HepG2 (cell line): ENCODE results near the gene SAMD14. TPM values are rescaled to one million over a fixed set of nuclear protein-coding genes. Genes with fewer than 3 reads are reported as not detected.

Experiments
- ATAC-seq: fragments of 200-7000 bp; cut with Tn5 transposase; 3 replicates; pipeline ENCODE4 v1.9.1; 2020; ENCODE audit warnings: mild to moderate bottlenecking, moderate library complexity
- BruUV-seq: library from RNA; stranded (reverse); fragments of 400-500 nt; replicated peaks from 2 replicates; lab custom pipeline; 2021; lab: Mats Ljungman, UMichigan
- CTCF ChIA-PET: fragments of 300-600 bp; formaldehyde crosslinking; extraction: SDS; loops from one replicate; lab custom pipeline; 2021; ENCODE audit warnings: low total read pairs, inconsistent platforms, low intra/inter-chr PET ratio; lab: Yijun Ruan, JAX
- POLR2A ChIA-PET: fragments of 350-600 bp; sonication (Branson Sonifier 250); formaldehyde crosslinking; loops from one replicate; lab custom pipeline; 2020; ENCODE audit warnings: antibody characterized with exemption, inconsistent platforms; lab: Yijun Ruan, JAX
- DNase-seq: peaks from one replicate; pipeline ENCODE4 v3.0.0-alpha.2; 2015; ENCODE audit warnings: low spot score
- FAIRE-seq: peaks from 3 replicates; lab custom pipeline; 2011; peaks lifted over from hg19 to GRCh38; lab: Jason Lieb, UNC
- H2AFZ ChIP-seq: one replicate; pipeline ENCODE4 v1.6.1; 2011; ENCODE audit warnings: low read length, inconsistent platforms
- H3K27ac ChIP-seq: fragments of 300-600 bp; 3 replicates; pipeline ENCODE4 v1.8.0; 2011; ENCODE audit warnings: mixed run types, mild to moderate bottlenecking, mixed read lengths, low read length, inconsistent platforms; ENCODE audit not compliant: insufficient read depth; ENCODE audit errors: extremely low read length
- H3K27me3 ChIP-seq, 2 experiments: fragments of 200-600 bp in 1 of 2; 2 replicates in 1 of 2; 3 replicates in 1 of 2; pipeline versions ENCODE4 v1.6.0 to v1.8.0; 2011; ENCODE audit warnings: low read length in 2 of 2, mild to moderate bottlenecking in 2 of 2, moderate library complexity in 2 of 2, inconsistent platforms in 1 of 2; ENCODE audit not compliant: insufficient read depth in 2 of 2, control insufficient read depth in 1 of 2
- H3K36me3 ChIP-seq, 2 experiments: fragments of 200-600 bp in 1 of 2; replicated peaks in 1 of 2; 2 replicates in 1 of 2; 3 replicates in 1 of 2; pipeline versions ENCODE4 v1.5.1 to v1.8.0; 2011; ENCODE audit warnings: low read length in 2 of 2, inconsistent platforms in 1 of 2; ENCODE audit not compliant: insufficient read depth in 2 of 2, control insufficient read depth in 1 of 2
- H3K4me1 ChIP-seq: 2 replicates; pipeline ENCODE4 v1.5.1; 2012; ENCODE audit warnings: low read length, inconsistent platforms; ENCODE audit not compliant: insufficient read depth
- H3K4me2 ChIP-seq: 2 replicates; pipeline ENCODE4 v1.6.0; 2011; ENCODE audit warnings: low read depth, low read length, inconsistent platforms
- H3K4me3 ChIP-seq, 3 experiments: fragments of 200-600 bp in 1 of 3; sonication (generic), shearing (Covaris generic) in 1 of 3; replicated peaks in 1 of 3; 2 replicates each; pipeline ENCODE4 v1.5.1; 2011 to 2016; ENCODE audit warnings: low read length in 3 of 3, inconsistent platforms in 2 of 3, low read depth in 2 of 3, mild to moderate bottlenecking in 2 of 3, control low read depth in 1 of 3, mixed read lengths in 1 of 3; ENCODE audit not compliant: insufficient read depth in 1 of 3
- H3K79me2 ChIP-seq: one replicate; pipeline ENCODE4 v1.6.1; 2011; ENCODE audit warnings: low read length, inconsistent platforms; ENCODE audit not compliant: insufficient read depth
- H3K9ac ChIP-seq: 2 replicates; pipeline ENCODE4 v1.6.0; 2011; ENCODE audit warnings: mild to moderate bottlenecking, low read depth, low read length, inconsistent platforms; ENCODE audit not compliant: insufficient read depth
- H3K9me3 ChIP-seq: 2 replicates; pipeline ENCODE4 v1.5.1; 2012; ENCODE audit warnings: mild to moderate bottlenecking, low read length
- H4K20me1 ChIP-seq: 2 replicates; pipeline ENCODE4 v1.6.0; 2011; ENCODE audit warnings: inconsistent platforms, mild to moderate bottlenecking, low read length, moderate library complexity; ENCODE audit not compliant: insufficient read depth
- EED ChIP-seq: sonication (generic); formaldehyde crosslinking; IDR thresholded peaks from 2 replicates; pipeline ENCODE4 v1.5.0; 2020; ENCODE audit warnings: mild to moderate bottlenecking, missing genetic modification reagents
- HMGA1 ChIP-seq: sonication (generic); formaldehyde crosslinking; conservative IDR thresholded peaks from 2 replicates; pipeline ENCODE4 v1.4.0; 2020; ENCODE audit warnings: missing genetic modification reagents
- IKZF4 ChIP-seq: sonication (generic); formaldehyde crosslinking; IDR thresholded peaks from 2 replicates; pipeline ENCODE4 v1.5.1; 2020; ENCODE audit warnings: borderline replicate concordance, mild to moderate bottlenecking, low read depth, missing genetic modification reagents; ENCODE audit errors: not compliant biosample characterization
- ZMYM3 ChIP-seq: sonication (generic); formaldehyde crosslinking; IDR thresholded peaks from 2 replicates; pipeline ENCODE4 v1.5.1; 2020; ENCODE audit warnings: mild to moderate bottlenecking, missing genetic modification reagents
- ZNF138 ChIP-seq: sonication (generic); formaldehyde crosslinking; IDR thresholded peaks from 2 replicates; pipeline ENCODE4 v1.5.0; 2020; ENCODE audit warnings: mild to moderate bottlenecking, low read depth, missing genetic modification reagents
- ZNF207 ChIP-seq: fragments of 450-650 bp; IDR thresholded peaks from 2 replicates; pipeline ENCODE4 v1.6.1; 2016; ENCODE audit warnings: antibody characterized with exemption, borderline replicate concordance
- ZNF224 ChIP-seq: sonication (generic); formaldehyde crosslinking; IDR thresholded peaks from 2 replicates; pipeline ENCODE4 v1.5.0; 2020; ENCODE audit warnings: mild to moderate bottlenecking, missing genetic modification reagents
- ZNF225 ChIP-seq: sonication (generic); formaldehyde crosslinking; IDR thresholded peaks from 2 replicates; pipeline ENCODE4 v1.4.0; 2020; ENCODE audit warnings: mild to moderate bottlenecking, missing genetic modification reagents
- ZNF501 ChIP-seq: sonication (generic); formaldehyde crosslinking; IDR thresholded peaks from 2 replicates; pipeline ENCODE4 v1.5.1; 2020; ENCODE audit warnings: mild to moderate bottlenecking, moderate library complexity, missing genetic modification reagents
- ZNF780A ChIP-seq: sonication (generic); formaldehyde crosslinking; IDR thresholded peaks from 2 replicates; pipeline ENCODE4 v1.8.0; 2022; ENCODE audit warnings: mild to moderate bottlenecking, missing genetic modification reagents, moderate library complexity
- WGBS: methylation state at CpG from one replicate; pipeline ENCODE4 v1.1.6; 2017; ENCODE audit warnings: low lambda C conversion rate; 5-methylcytosine and 5-hydroxymethylcytosine counted together
- in situ Hi-C: cut with HindIII; loops from 2 replicates; pipeline ENCODE4 v1.10.0; 2017; ENCODE audit warnings: low pct_unique_long_range_greater_than_20kb; ENCODE audit not compliant: extremely low pct_ligation_motif_present
- intact Hi-C: fragments of 100-400 bp; cut with micrococcal nuclease; formaldehyde crosslinking; loops from one replicate; pipeline ENCODE4 v1.10.0; 2022; ENCODE audit not compliant: unreplicated experiment
- polyA plus RNA-seq, 8 experiments: library from polyadenylated mRNA; depleted of rRNA in 3 of 8; stranded (reverse) in 7 of 8; unstranded in 1 of 8; fragments of >200 nt; fragmentation: Illumina TruSeq in 4 of 8; extraction: Trizol in 4 of 8; gene quantifications; 2 replicates each; pipeline versions ENCODE4 v1.2.1 to v1.2.3, GENCODE V29; 2011 to 2016; ENCODE audit warnings: low read depth in 4 of 8, missing spikeins in 1 of 8, mixed read lengths in 1 of 8; ENCODE audit not compliant: insufficient read depth in 1 of 8
- total RNA-seq, 5 experiments: library from RNA; depleted of rRNA; stranded (reverse); fragments of >200 nt; fragmentation: Illumina TruSeq; extraction: Trizol; gene quantifications; 2 replicates each; pipeline ENCODE4 v1.2.3, GENCODE V29; 2016; ENCODE audit warnings: low read depth in 1 of 5
- TF ChIP-seq, protein P1 (sequence below): sonication (generic); formaldehyde crosslinking; IDR thresholded peaks from 2 replicates; pipeline ENCODE4 v1.8.1; 2023; ENCODE audit warnings: mild to moderate bottlenecking, moderate library complexity, missing genetic modification reagents
- TF ChIP-seq, protein P2 (sequence below): sonication (generic); formaldehyde crosslinking; IDR thresholded peaks from 2 replicates; pipeline ENCODE4; 2020; ENCODE audit warnings: missing genetic modification reagents, mild to moderate bottlenecking, borderline replicate concordance

Gene SAMD14
- total and polyA plus RNA-seq, 2 of the 13 experiments (the other 11 are each of a cell fraction or from before 2014, with no cell fraction given) = 0.07 to 0.22 TPM

DNA sequence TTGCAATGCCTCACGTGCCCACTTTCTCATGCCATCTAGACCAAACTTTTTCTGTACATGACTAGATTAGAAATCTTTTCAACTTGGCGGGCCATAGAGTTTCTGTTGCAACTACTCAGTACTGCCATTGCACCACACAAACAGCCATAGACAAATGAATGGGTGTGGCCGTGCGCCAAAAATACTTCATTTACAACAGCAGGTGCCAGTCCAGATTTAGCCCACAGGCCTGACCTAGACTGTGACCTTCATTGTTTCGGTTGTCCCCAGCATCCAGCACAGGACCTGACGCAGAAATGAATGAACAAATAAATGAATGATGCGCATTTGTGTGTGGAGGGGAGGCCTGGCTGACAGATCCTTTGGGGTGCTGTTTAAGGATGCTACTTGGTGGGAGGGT, 49.1 kb downstream of the SAMD14 start:
- H2AFZ ChIP-seq = no peak overlapping the region
- H3K79me2 ChIP-seq = no peaks in the 10 kb centered on the region
- ATAC-seq = no peak
- no TSS peak for BruUV-seq
- WGBS = 61% methylated on average over 7 of the region's 7 CpGs
- TF ChIP-seq HMGA1 (no peak), ZNF501 (no peak), IKZF4 (CRISPR knock-in tag) (no peak)
- TF ChIP-seq, protein P1, sequence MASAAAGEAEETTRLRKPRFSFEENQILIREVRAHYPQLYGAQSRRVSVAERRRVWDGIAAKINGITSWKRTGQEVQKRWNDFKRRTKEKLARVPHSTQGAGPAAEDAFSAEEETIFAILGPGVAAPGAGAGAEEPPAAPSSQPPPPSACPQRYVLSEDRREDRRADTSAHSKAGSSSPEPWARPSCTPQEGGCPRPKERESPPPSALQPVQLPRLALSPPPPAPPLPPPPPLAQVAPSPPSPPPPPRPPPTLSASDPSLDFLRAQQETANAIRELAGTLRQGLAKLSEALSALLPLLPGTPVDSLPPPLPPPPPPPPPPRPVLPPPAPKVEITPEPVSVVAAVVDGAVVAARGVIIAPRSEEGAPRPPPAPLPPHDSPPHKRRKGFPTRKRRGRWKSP (CRISPR knock-in tag) = no peak
- no peaks in the 10 kb centered on the region for H3K36me3 ChIP-seq
- FAIRE-seq = no peak
- peaks cover 0 to 8% of the 10 kb centered on the region in 2 experiments; a peak in 1 of 5 replicates for H3K27me3 ChIP-seq
- H3K4me1 ChIP-seq = no peaks in the 10 kb centered on the region
- no peak for DNase-seq
- no peaks in the 10 kb centered on the region for H3K9me3 ChIP-seq
- intact Hi-C loops (loop anchor here (10.0 kb wide), 1 partner anchor 216 kb away; no protein-coding TSS in a partner anchor), in situ Hi-C loops (loop anchor here (10.0 kb wide), 1 partner anchor 216 kb away; no protein-coding TSS in a partner anchor)
- POLR2A ChIA-PET = no interaction called here
- H4K20me1 ChIP-seq = peaks cover 3% of the 10 kb centered on the region; the same call in 1 of the 2 replicates
- H3K4me3 ChIP-seq = no peak overlapping the region
- H3K4me2 ChIP-seq = no peak overlapping the region
- CTCF ChIA-PET = interaction anchor here (1.2 kb wide), 1 partner anchor 54 kb away, joined by 3 read pairs; no protein-coding TSS in a partner anchor
- H3K9ac ChIP-seq = no peak overlapping the region
- H3K27ac ChIP-seq = no peak overlapping the region

DNA sequence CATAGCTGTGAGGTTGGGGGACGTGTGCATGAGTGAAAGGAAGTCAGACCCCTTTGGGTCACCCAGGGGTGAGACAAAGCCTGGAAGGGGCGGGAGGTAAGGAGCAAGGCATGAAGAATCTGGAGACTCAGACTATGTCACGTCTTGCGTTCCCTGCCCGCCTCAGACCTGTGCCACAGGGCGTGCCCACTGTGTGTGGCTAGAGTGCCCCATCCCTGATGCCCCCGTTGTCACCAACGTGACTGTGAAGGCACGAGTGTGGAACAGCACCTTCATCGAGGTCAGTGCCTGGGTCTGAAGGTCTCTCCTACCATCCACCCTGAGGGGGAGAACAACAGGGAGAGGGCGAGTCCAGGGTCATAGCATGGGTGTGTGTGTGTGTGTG, 49.9 kb downstream of the SAMD14 start:
- no peaks in the 10 kb centered on the region for H3K36me3 ChIP-seq
- no peak overlapping the region for H2AFZ ChIP-seq
- H3K4me2 ChIP-seq = no peak overlapping the region
- TF ChIP-seq ZNF224 = no peak
- 0 out of 2 replicates have a peak, but pooled peaks have one; percentile 36 for TF ChIP-seq EED (CRISPR knock-in tag)
- TF ChIP-seq ZMYM3 (CRISPR knock-in tag) = no peak
- peak; percentile 40; the same call in 1 of the 2 replicates for TF ChIP-seq ZNF138 (CRISPR knock-in tag)
- TF ChIP-seq ZNF225 (CRISPR knock-in tag) = 0 out of 2 replicates have a peak, but pooled peaks have one; percentile 23
- 0 out of 2 replicates have a peak, but pooled peaks have one; percentile 7 for TF ChIP-seq ZNF780A (CRISPR knock-in tag)
- TF ChIP-seq ZNF207 = 0 out of 2 replicates have a peak, but pooled peaks have one; percentile 47
- TF ChIP-seq, protein P2, sequence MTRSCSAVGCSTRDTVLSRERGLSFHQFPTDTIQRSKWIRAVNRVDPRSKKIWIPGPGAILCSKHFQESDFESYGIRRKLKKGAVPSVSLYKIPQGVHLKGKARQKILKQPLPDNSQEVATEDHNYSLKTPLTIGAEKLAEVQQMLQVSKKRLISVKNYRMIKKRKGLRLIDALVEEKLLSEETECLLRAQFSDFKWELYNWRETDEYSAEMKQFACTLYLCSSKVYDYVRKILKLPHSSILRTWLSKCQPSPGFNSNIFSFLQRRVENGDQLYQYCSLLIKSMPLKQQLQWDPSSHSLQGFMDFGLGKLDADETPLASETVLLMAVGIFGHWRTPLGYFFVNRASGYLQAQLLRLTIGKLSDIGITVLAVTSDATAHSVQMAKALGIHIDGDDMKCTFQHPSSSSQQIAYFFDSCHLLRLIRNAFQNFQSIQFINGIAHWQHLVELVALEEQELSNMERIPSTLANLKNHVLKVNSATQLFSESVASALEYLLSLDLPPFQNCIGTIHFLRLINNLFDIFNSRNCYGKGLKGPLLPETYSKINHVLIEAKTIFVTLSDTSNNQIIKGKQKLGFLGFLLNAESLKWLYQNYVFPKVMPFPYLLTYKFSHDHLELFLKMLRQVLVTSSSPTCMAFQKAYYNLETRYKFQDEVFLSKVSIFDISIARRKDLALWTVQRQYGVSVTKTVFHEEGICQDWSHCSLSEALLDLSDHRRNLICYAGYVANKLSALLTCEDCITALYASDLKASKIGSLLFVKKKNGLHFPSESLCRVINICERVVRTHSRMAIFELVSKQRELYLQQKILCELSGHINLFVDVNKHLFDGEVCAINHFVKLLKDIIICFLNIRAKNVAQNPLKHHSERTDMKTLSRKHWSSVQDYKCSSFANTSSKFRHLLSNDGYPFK (CRISPR knock-in tag) = peak; percentile 30; the same call in 1 of the 2 replicates
- CTCF ChIA-PET = interaction anchor here (1.1 to 2.0 kb wide), 6 partner anchors 23 to 510 kb away, joined by 4 to 16 read pairs (median 6); no protein-coding TSS in a partner anchor
- H3K79me2 ChIP-seq = no peaks in the 10 kb centered on the region
- ATAC-seq = no peak
- peaks cover 3% of the 10 kb centered on the region; the same call in 1 of the 2 replicates for H4K20me1 ChIP-seq
- no peak overlapping the region for H3K9ac ChIP-seq
- no peak overlapping the region for H3K4me3 ChIP-seq
- POLR2A ChIA-PET = no interaction called here
- no peak for FAIRE-seq
- peaks cover 0 to 13% of the 10 kb centered on the region in 2 experiments; a peak in 1 of 5 replicates for H3K27me3 ChIP-seq
- no peak overlapping the region for H3K27ac ChIP-seq
- in situ Hi-C loops (loop anchor here (10.0 kb wide), 1 partner anchor 215 kb away; no protein-coding TSS in a partner anchor), intact Hi-C loops (loop anchor here (10.0 kb wide), 1 partner anchor 215 kb away; no protein-coding TSS in a partner anchor)
- no peak for DNase-seq
- BruUV-seq = no TSS peak
- no peaks in the 10 kb centered on the region for H3K4me1 ChIP-seq
- H3K9me3 ChIP-seq = no peaks in the 10 kb centered on the region
- 60% methylated on average over 11 of the region's 11 CpGs for WGBS
